NB4 (cell line): ENCODE measurements around the gene FAM200A.
"Not testable (repeated sequence)": the region's sequence is repeated elsewhere in the genome, so short reads cannot be mapped to it uniquely, and the experiment has no call there.

ENCODE experiments used
- CTCF ChIP-seq: IDR thresholded peaks from one replicate; pipeline ENCODE4 v1.5.1; 2012; ENCODE audit warnings: low read depth, low read length
- MYC ChIP-seq: IDR thresholded peaks from 2 replicates; pipeline ENCODE4 v1.6.1; 2011; ENCODE audit warnings: low read depth, low read length
- POLR2A ChIP-seq: IDR thresholded peaks from 2 replicates; pipeline ENCODE4 v1.6.1; 2011; ENCODE audit warnings: mild to moderate bottlenecking; ENCODE audit not compliant: insufficient read length; ENCODE audit errors: extremely low read depth

GRCh38 chr7:99580778-99581332 is 28.9 kb upstream of the FAM200A start:
- TF ChIP-seq CTCF, POLR2A, MYC: not testable (repeated sequence)
